H1 (cell line): Measurements from ENCODE around the gene DDA1.

Source experiments
- CEBPB ChIP-seq: IDR thresholded peaks from 2 replicates; pipeline ENCODE4 v1.6.1; 2012; ENCODE audit warnings: low read depth, low read length
- EP300 ChIP-seq, 2 experiments: IDR thresholded peaks; 1 replicate in 1 of 2; 2 replicates in 1 of 2; pipeline ENCODE4 v1.6.1; 2011 to 2012; ENCODE audit warnings: low read depth in 2 of 2, low read length in 2 of 2, mild to moderate bottlenecking in 2 of 2, borderline replicate concordance in 1 of 2, inconsistent platforms in 1 of 2, moderate library complexity in 1 of 2
- EZH2 ChIP-seq: fragments of 200-600 bp; sonication (generic); IDR thresholded peaks from 2 replicates; pipeline ENCODE4 v1.7.1; 2012; ENCODE audit warnings: low read depth, mild to moderate bottlenecking, moderate library complexity, low read length, inconsistent platforms; ENCODE audit not compliant: severe bottlenecking
- JUN ChIP-seq: IDR thresholded peaks from 2 replicates; pipeline ENCODE4 v1.6.1; 2011; ENCODE audit warnings: low read depth, mild to moderate bottlenecking, improper control_type of control experiment, low read length
- MAFK ChIP-seq: IDR thresholded peaks from 2 replicates; pipeline ENCODE4 v1.6.1; 2012; ENCODE audit warnings: low read depth, mild to moderate bottlenecking, improper control_type of control experiment, low read length
- POLR2A ChIP-seq, 2 experiments: IDR thresholded peaks; 1 replicate in 1 of 2; 2 replicates in 1 of 2; pipeline ENCODE4 v1.6.1; 2011; ENCODE audit warnings: low read depth in 2 of 2, low read length in 2 of 2, mild to moderate bottlenecking in 2 of 2; ENCODE audit errors: control extremely low read depth in 1 of 2
- RAD21 ChIP-seq, 2 experiments: IDR thresholded peaks in 1 of 2; conservative IDR thresholded peaks in 1 of 2; 2 replicates each; pipeline ENCODE4 v1.6.1; 2011; ENCODE audit warnings: low read depth in 2 of 2, low read length in 2 of 2, improper control_type of control experiment in 1 of 2, inconsistent platforms in 1 of 2, mild to moderate bottlenecking in 1 of 2, moderate library complexity in 1 of 2
- SUZ12 ChIP-seq: fragments of 200-600 bp; sonication (generic); IDR thresholded peaks from 2 replicates; pipeline ENCODE4 v1.6.1; 2012; ENCODE audit warnings: mild to moderate bottlenecking, inconsistent platforms, low read length, moderate library complexity, mixed read lengths
- TAF1 ChIP-seq: IDR thresholded peaks from 2 replicates; pipeline ENCODE4 v1.6.1; 2011; ENCODE audit warnings: mild to moderate bottlenecking, low read depth, low read length
- ZNF274 ChIP-seq: IDR thresholded peaks from 2 replicates; pipeline ENCODE4 v1.7.0; 2012; ENCODE audit warnings: low read length, borderline replicate concordance; ENCODE audit errors: extremely low read depth
- TF ChIP-seq, protein P1 (sequence below), 3 experiments: IDR thresholded peaks; 1 replicate in 2 of 3; 2 replicates in 1 of 3; pipeline versions ENCODE4 v1.5.1 to v1.6.1; 2011; ENCODE audit warnings: low read length in 3 of 3, mild to moderate bottlenecking in 3 of 3, inconsistent platforms in 2 of 3, low read depth in 1 of 3, moderate library complexity in 1 of 3; ENCODE audit not compliant: insufficient read depth in 1 of 3; ENCODE audit errors: control extremely low read depth in 1 of 3

- TF ChIP-seq SUZ12 (no peak), EP300 (IDR thresholded peaks at IDR 0.05; ENCODE audit: borderline replicate concordance in 1 of 2, low read depth in 2 of 2, low read length in 2 of 2) (no peak), JUN (no peak), RAD21 (IDR thresholded peaks at IDR 0.05 in 1 of 2, conservative IDR thresholded peaks at IDR 0.05 in 1 of 2; ENCODE audit: low read depth in 2 of 2, low read length in 2 of 2) (no peak), CEBPB (no peak), EZH2 (no peak), ZNF274 (no peak), MAFK (no peak), POLR2A (IDR thresholded peaks at IDR 0.05; ENCODE audit: control extremely low read depth in 1 of 2, low read depth in 2 of 2, low read length in 2 of 2) (no peak), TAF1 (no peak)
- TF ChIP-seq, protein P1, sequence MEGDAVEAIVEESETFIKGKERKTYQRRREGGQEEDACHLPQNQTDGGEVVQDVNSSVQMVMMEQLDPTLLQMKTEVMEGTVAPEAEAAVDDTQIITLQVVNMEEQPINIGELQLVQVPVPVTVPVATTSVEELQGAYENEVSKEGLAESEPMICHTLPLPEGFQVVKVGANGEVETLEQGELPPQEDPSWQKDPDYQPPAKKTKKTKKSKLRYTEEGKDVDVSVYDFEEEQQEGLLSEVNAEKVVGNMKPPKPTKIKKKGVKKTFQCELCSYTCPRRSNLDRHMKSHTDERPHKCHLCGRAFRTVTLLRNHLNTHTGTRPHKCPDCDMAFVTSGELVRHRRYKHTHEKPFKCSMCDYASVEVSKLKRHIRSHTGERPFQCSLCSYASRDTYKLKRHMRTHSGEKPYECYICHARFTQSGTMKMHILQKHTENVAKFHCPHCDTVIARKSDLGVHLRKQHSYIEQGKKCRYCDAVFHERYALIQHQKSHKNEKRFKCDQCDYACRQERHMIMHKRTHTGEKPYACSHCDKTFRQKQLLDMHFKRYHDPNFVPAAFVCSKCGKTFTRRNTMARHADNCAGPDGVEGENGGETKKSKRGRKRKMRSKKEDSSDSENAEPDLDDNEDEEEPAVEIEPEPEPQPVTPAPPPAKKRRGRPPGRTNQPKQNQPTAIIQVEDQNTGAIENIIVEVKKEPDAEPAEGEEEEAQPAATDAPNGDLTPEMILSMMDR (IDR thresholded peaks at IDR 0.05; ENCODE audit: control extremely low read depth in 1 of 3, insufficient read depth in 1 of 3, low read depth in 1 of 3, low read length in 3 of 3): no peak
Measured at GRCh38 chr19:17289489-17289888, 19.9 kb upstream of the DDA1 start.
